ENCODE measurements around the gene COTL1. TPM values are rescaled to one million over a fixed set of nuclear protein-coding genes. Genes with fewer than 3 reads are reported as not detected.

Gene COTL1
- total and polyA plus RNA-seq, 9 of the 15 experiments (the other 6 are each of a cell fraction or from before 2014, with no cell fraction given), result 27.7 to 185 (median 72.5) TPM

- intact Hi-C loops (cut with micrococcal nuclease), result loop anchor here (1.0 to 5.0 kb wide), 3 partner anchors 24 to 108 kb away; no protein-coding TSS in a partner anchor
- Histone ChIP-seq H3K79me2 (ENCODE audit: control insufficient read depth, insufficient read depth, low read length) (peaks cover 28% of the 10 kb centered on the region), H3K36me3 (ENCODE audit: control insufficient read depth, insufficient read depth, low read length) (peaks cover 22% of the 10 kb centered on the region; the same call in 1 of the 3 replicates), H3K27ac (ENCODE audit: extremely low read depth, low read depth, low read length) (peak overlapping the region; percentile 68), H3K4me2 (ENCODE audit: insufficient read depth, low read length) (peak overlapping the region; percentile 81), H4K20me1 (replicated peaks; ENCODE audit: control insufficient read depth, insufficient read depth, low read length) (no peaks in the 10 kb centered on the region; the same call in none of the 2 replicates), H2AFZ (ENCODE audit: low read depth, low read length) (peak overlapping the region; percentile 94), H3K27me3 (ENCODE audit: control insufficient read depth in 2 of 2, insufficient read depth in 2 of 2, low read length in 2 of 2) (no peaks in the 10 kb centered on the region), H3K9me3 (replicated peaks; ENCODE audit: control insufficient read depth, insufficient read depth, low read depth, low read length) (no peaks in the 10 kb centered on the region), H3K9ac (ENCODE audit: insufficient read depth in 1 of 2, low read depth in 2 of 2, low read length in 2 of 2) (peak overlapping the region; percentile 22 to 61; a peak in 3 of 4 replicates), H3K4me1 (replicated peaks in 1 of 2; ENCODE audit: control insufficient read depth in 2 of 2, insufficient read depth in 2 of 2, low read length in 2 of 2) (peaks cover 19 to 31% of the 10 kb centered on the region in 2 experiments; a peak in 4 of 5 replicates), H3K4me3 (peak overlapping the region; percentile 57), H3K9me1 (ENCODE audit: control insufficient read depth, insufficient read depth, low read length) (no peaks in the 10 kb centered on the region)
- WGBS (ENCODE audit: insufficient coverage, low coverage, missing lambda C conversion rate), result 14% methylated on average over 9 of the region's 12 CpGs
- DNase-seq (ENCODE audit: extremely low read depth in 1 of 4, low spot score in 3 of 4) (peak; percentile 74 to 81 (median 78)), FAIRE-seq (peak; percentile 29), ATAC-seq (peak; percentile 75)
- BruUV-seq (replicated peaks), result no TSS peak
- CTCF ChIA-PET (ENCODE audit: low intra/inter-chr PET ratio), result interaction anchor here (0.6 to 6.3 kb wide), 2 partner anchors 98 to 107 kb away, joined by 3 to 120 read pairs; no protein-coding TSS in a partner anchor
- POLR2A ChIA-PET, result interaction anchor here (0.6 to 1.3 kb wide), 3 partner anchors 17 to 107 kb away, joined by 3 to 4 read pairs (median 3); no protein-coding TSS in a partner anchor
- in situ Hi-C loops (cut with MboI), result no loop called here
- TF ChIP-seq PHF20 (IDR thresholded peaks at IDR 0.05; ENCODE audit: partially characterized antibody), result peak; percentile 27
- TF ChIP-seq BMI1 (IDR thresholded peaks at IDR 0.05; ENCODE audit: low read length), result no peak
- TF ChIP-seq, protein P1, sequence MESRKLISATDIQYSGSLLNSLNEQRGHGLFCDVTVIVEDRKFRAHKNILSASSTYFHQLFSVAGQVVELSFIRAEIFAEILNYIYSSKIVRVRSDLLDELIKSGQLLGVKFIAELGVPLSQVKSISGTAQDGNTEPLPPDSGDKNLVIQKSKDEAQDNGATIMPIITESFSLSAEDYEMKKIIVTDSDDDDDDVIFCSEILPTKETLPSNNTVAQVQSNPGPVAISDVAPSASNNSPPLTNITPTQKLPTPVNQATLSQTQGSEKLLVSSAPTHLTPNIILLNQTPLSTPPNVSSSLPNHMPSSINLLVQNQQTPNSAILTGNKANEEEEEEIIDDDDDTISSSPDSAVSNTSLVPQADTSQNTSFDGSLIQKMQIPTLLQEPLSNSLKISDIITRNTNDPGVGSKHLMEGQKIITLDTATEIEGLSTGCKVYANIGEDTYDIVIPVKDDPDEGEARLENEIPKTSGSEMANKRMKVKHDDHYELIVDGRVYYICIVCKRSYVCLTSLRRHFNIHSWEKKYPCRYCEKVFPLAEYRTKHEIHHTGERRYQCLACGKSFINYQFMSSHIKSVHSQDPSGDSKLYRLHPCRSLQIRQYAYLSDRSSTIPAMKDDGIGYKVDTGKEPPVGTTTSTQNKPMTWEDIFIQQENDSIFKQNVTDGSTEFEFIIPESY (CRISPR knock-in tag; IDR thresholded peaks at IDR 0.05), result no peak
- TF ChIP-seq FOSL1 (tag; conservative IDR thresholded peaks at IDR 0.05), result peak; percentile 92
- TF ChIP-seq, protein P2, sequence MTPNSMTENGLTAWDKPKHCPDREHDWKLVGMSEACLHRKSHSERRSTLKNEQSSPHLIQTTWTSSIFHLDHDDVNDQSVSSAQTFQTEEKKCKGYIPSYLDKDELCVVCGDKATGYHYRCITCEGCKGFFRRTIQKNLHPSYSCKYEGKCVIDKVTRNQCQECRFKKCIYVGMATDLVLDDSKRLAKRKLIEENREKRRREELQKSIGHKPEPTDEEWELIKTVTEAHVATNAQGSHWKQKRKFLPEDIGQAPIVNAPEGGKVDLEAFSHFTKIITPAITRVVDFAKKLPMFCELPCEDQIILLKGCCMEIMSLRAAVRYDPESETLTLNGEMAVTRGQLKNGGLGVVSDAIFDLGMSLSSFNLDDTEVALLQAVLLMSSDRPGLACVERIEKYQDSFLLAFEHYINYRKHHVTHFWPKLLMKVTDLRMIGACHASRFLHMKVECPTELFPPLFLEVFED (CRISPR knock-in tag; conservative IDR thresholded peaks at IDR 0.05), result peak; percentile 75; the same call in 1 of the 2 replicates
- TF ChIP-seq ATF1 (CRISPR knock-in tag; IDR thresholded peaks at IDR 0.05), result no peak
- peak; percentile 42 for TF ChIP-seq ATF1 (tag; IDR thresholded peaks at IDR 0.05)
- peak in 1 of 2 experiments; percentile 65; a peak in 1 of 4 replicates for TF ChIP-seq ZNF318 (IDR thresholded peaks at IDR 0.05; ENCODE audit: borderline replicate concordance in 1 of 2, low read depth in 1 of 2)
Measured at GRCh38 chr16:84618581-84619460, 943 bp upstream of the COTL1 start.

Measured in K562 (cell line).